HFF-Myc (cell line): ENCODE results near the gene STEEP1.

Experiments used
- DNase-seq: peaks from one replicate; pipeline ENCODE4 v3.0.0-alpha.2; 2011; ENCODE audit warnings: low read depth; ENCODE audit errors: extremely low read depth
- H3K4me3 ChIP-seq: replicated peaks from 2 replicates; pipeline ENCODE4 v1.5.1; 2011; ENCODE audit warnings: low read depth, mild to moderate bottlenecking, control low read depth, low read length
- TF ChIP-seq, protein P1 (sequence below): IDR thresholded peaks from 2 replicates; pipeline ENCODE4 v1.5.1; 2012; ENCODE audit warnings: mild to moderate bottlenecking, low read depth, low read length, control low read depth; ENCODE audit errors: missing control alignments

STEEP1 gene

DNA sequence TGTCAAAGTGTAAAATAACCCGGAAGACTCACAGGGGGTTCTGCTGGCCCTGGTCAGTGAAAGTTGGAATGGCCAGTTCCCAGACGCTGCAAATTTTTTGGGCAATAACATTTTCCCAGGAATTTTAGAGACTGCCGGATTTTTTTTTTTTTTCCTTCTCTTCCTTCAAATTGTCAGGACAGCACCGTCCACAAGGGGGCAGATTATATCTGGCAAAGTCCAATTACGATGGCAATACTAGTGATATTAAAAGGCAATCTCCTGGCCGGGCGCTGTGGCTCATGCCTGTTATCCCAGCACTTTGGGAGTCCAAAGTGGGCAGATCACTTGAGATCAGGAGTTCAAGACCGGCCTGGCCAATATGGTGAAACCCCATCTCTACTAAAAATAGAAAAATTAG lies 76.5 kb downstream of the STEEP1 start:
- H3K4me3 ChIP-seq: no peak overlapping the region
- DNase-seq: no peak
- TF ChIP-seq, protein P1, sequence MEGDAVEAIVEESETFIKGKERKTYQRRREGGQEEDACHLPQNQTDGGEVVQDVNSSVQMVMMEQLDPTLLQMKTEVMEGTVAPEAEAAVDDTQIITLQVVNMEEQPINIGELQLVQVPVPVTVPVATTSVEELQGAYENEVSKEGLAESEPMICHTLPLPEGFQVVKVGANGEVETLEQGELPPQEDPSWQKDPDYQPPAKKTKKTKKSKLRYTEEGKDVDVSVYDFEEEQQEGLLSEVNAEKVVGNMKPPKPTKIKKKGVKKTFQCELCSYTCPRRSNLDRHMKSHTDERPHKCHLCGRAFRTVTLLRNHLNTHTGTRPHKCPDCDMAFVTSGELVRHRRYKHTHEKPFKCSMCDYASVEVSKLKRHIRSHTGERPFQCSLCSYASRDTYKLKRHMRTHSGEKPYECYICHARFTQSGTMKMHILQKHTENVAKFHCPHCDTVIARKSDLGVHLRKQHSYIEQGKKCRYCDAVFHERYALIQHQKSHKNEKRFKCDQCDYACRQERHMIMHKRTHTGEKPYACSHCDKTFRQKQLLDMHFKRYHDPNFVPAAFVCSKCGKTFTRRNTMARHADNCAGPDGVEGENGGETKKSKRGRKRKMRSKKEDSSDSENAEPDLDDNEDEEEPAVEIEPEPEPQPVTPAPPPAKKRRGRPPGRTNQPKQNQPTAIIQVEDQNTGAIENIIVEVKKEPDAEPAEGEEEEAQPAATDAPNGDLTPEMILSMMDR: peak; percentile 47
